ENCODE measurements around the gene ACYP1. TPM values are rescaled to one million over a fixed set of nuclear protein-coding genes. Genes with fewer than 3 reads are reported as not detected.

ACYP1 gene
- total RNA-seq, 1 experiment from 2014 or later: 21.3 TPM

- peaks cover 8% of the 10 kb centered on the region for H3K36me3 ChIP-seq (ENCODE audit: control insufficient read depth, insufficient read depth, low read length)
- ATAC-seq: peak; percentile 80
Observed at GRCh38 chr14:75088566-75089373, 24.9 kb upstream of the ACYP1 start.

More at GRCh38 chr14:75088566-75089373, 24.9 kb upstream of the ACYP1 start:
- no peak overlapping the region for H3K4me3 ChIP-seq (ENCODE audit: low read depth in 2 of 2, low read length in 2 of 2)
- H3K4me1 ChIP-seq (ENCODE audit: control insufficient read depth, insufficient read depth, low read length): no peaks in the 10 kb centered on the region
- TF ChIP-seq SIN3A (IDR thresholded peaks at IDR 0.05; ENCODE audit: borderline replicate concordance, insufficient read depth, low read depth, low read length) (no peak), CTCF (IDR thresholded peaks at IDR 0.05) (peak; percentile 79), REST (IDR thresholded peaks at IDR 0.05; ENCODE audit: insufficient read depth in 1 of 2, low read depth in 2 of 2, low read length in 1 of 2) (no peak)
- intact Hi-C loops (cut with micrococcal nuclease; ENCODE audit: unreplicated experiment) (loop anchor here (5.0 to 10.0 kb wide), 2 partner anchors 144 to 226 kb away; no protein-coding TSS in a partner anchor), in situ Hi-C loops (cut with HindIII; ENCODE audit: low pct_unique_long_range_greater_than_20kb, low sequenced_read_pairs) (no loop called here)
- DNase-seq (ENCODE audit: low read depth, low spot score): peak; percentile 41
- H3K9me3 ChIP-seq (ENCODE audit: control insufficient read depth, insufficient read depth, low read depth, low read length): no peaks in the 10 kb centered on the region
- BruUV-seq (replicated peaks): no TSS peak
- H3K27ac ChIP-seq (ENCODE audit: low read length): no peak overlapping the region
- POLR2A ChIA-PET: interaction anchor here (0.6 to 1.4 kb wide), 2 partner anchors 20 to 130 kb away, joined by 3 to 4 read pairs; partner anchors contain the start of gene ZC2HC1C
- H3K27me3 ChIP-seq (ENCODE audit: control insufficient read depth, insufficient read depth, low read length): no peaks in the 10 kb centered on the region
- CTCF ChIA-PET: interaction anchor here (0.6 to 1.7 kb wide), 3 partner anchors 144 to 228 kb away, joined by 3 to 9 read pairs (median 5); no protein-coding TSS in a partner anchor
